CD8-positive, alpha-beta memory T cell (primary cell): ENCODE measurements around the gene MPHOSPH9. TPM values are rescaled to one million over a fixed set of nuclear protein-coding genes. Genes with fewer than 3 reads are reported as not detected.

ENCODE experiments used
- CTCF ChIA-PET: fragments of 350-600 bp; sonication (Branson Sonifier 250); formaldehyde crosslinking; loops from one replicate; lab custom pipeline; 2021; ENCODE audit warnings: antibody characterized with exemption; lab: Charles Lee
- POLR2A ChIA-PET: fragments of 350-600 bp; sonication (Branson Sonifier 250); formaldehyde crosslinking; loops from one replicate; lab custom pipeline; 2021; ENCODE audit warnings: antibody characterized with exemption; lab: Charles Lee
- DNase-seq, 5 donors: peaks; one replicate each; pipeline versions ENCODE4 v3.0.0 to v3.0.0-alpha.2; 2020 to 2022; ENCODE audit warnings: mixed read lengths in 1 of 5
- H3K27ac ChIP-seq: one replicate; pipeline ENCODE4 v1.7.0; 2013; ENCODE audit warnings: low read depth, mild to moderate bottlenecking, low read length, moderate library complexity
- H3K27me3 ChIP-seq: 2 replicates; pipeline ENCODE4 v1.7.0; 2013; ENCODE audit warnings: low read length, mild to moderate bottlenecking; ENCODE audit not compliant: insufficient read depth, poor library complexity, severe bottlenecking
- H3K36me3 ChIP-seq: 2 replicates; pipeline ENCODE4 v1.7.0; 2013; ENCODE audit warnings: mild to moderate bottlenecking, low read length, moderate library complexity; ENCODE audit not compliant: insufficient read depth
- H3K4me1 ChIP-seq: 2 replicates; pipeline ENCODE4 v1.7.0; 2013; ENCODE audit warnings: mild to moderate bottlenecking, low read length, moderate library complexity; ENCODE audit not compliant: insufficient read depth
- H3K4me3 ChIP-seq: 2 replicates; pipeline ENCODE4 v1.7.0; 2013; ENCODE audit warnings: mild to moderate bottlenecking, low read length
- H3K9me3 ChIP-seq: 2 replicates; pipeline ENCODE4 v1.7.0; 2013; ENCODE audit warnings: mild to moderate bottlenecking, low read length
- H3K27ac Mint-ChIP-seq, 8 donors: one replicate each; pipeline ENCODE4 v1.8.0; 2020 to 2021; ENCODE audit warnings: mixed read lengths in 8 of 8, mild to moderate bottlenecking in 6 of 8, inconsistent platforms in 3 of 8, moderate library complexity in 3 of 8
- H3K27me3 Mint-ChIP-seq, 2 donors: one replicate each; pipeline ENCODE4 v1.8.0; 2020 to 2021; ENCODE audit warnings: mixed read lengths in 2 of 2, mild to moderate bottlenecking in 1 of 2, moderate library complexity in 1 of 2
- H3K36me3 Mint-ChIP-seq, 3 donors: one replicate each; pipeline ENCODE4 v1.8.0; 2020 to 2021; ENCODE audit warnings: mixed read lengths in 3 of 3, inconsistent platforms in 1 of 3, mild to moderate bottlenecking in 1 of 3
- H3K4me1 Mint-ChIP-seq, 3 donors: one replicate each; pipeline ENCODE4 v1.8.0; 2020 to 2021; ENCODE audit warnings: mixed read lengths in 3 of 3, inconsistent platforms in 1 of 3, mild to moderate bottlenecking in 1 of 3
- H3K4me3 Mint-ChIP-seq, 7 donors: one replicate each; pipeline ENCODE4 v1.8.0; 2020 to 2021; ENCODE audit warnings: mixed read lengths in 7 of 7, mild to moderate bottlenecking in 6 of 7, moderate library complexity in 4 of 7, inconsistent platforms in 2 of 7
- H3K9me3 Mint-ChIP-seq, 5 donors: one replicate each; pipeline ENCODE4 v1.8.0; 2020 to 2022; ENCODE audit warnings: mixed read lengths in 5 of 5, mild to moderate bottlenecking in 3 of 5, moderate library complexity in 2 of 5, inconsistent platforms in 1 of 5
- polyA plus RNA-seq: library from polyadenylated mRNA; unstranded; fragments of 300-500 nt; fragmentation: Illumina TruSeq; gene quantifications from one replicate; pipeline ENCODE4 v1.2.3, GENCODE V29; 2021
- total RNA-seq, 2 experiments: library from RNA; stranded (reverse); gene quantifications; one replicate each; pipeline ENCODE4 v1.2.3, GENCODE V29; 2021

MPHOSPH9 gene
- total and polyA plus RNA-seq, 3 experiments from 2014 or later: 31.0 to 74.8 (median 67.3) TPM

DNA sequence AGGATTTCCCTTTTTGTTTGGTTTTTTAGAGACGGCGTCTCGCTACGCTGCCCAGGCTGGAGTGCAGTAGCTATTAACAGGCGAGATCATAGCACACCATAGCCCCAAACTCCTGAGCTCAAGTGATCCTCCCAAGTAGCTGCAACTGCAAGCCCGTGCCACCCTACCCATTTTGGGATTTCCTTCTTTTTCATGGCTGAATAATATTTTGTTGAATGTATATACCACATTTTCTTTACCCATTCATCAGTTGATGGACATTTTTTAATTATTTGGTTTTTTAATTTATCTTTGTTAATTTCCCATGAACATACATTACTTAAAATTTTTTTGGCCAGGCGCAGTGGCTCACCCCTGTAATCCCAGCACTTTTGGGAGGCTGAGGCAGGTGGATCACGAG, 97.3 kb downstream of the MPHOSPH9 start:
- ChIA-PET POLR2A (no interaction called here), CTCF (interaction anchor here (1.0 to 1.8 kb wide), 2 partner anchors 8 to 29 kb away, joined by 3 read pairs; no protein-coding TSS in a partner anchor)
- Mint-ChIP-seq H3K4me1 (peaks cover 17 to 24% (median 20%) of the 10 kb centered on the region in 3 donors), H3K9me3 (no peaks in the 10 kb centered on the region), H3K36me3 (peaks cover 0 to 2% (median 0%) of the 10 kb centered on the region in 3 donors), H3K4me3 (no peak overlapping the region), H3K27me3 (no peaks in the 10 kb centered on the region), H3K27ac (peak overlapping the region in 2 of 8 donors; percentile 6 to 7)
- no peaks in the 10 kb centered on the region for H3K36me3 ChIP-seq
- no peak overlapping the region for H3K27ac ChIP-seq
- no peaks in the 10 kb centered on the region for H3K9me3 ChIP-seq
- H3K4me3 ChIP-seq: no peak overlapping the region
- H3K27me3 ChIP-seq: no peaks in the 10 kb centered on the region
- DNase-seq: no peak
- peaks cover 25% of the 10 kb centered on the region for H3K4me1 ChIP-seq

GRCh38 chr12:123134826-123135225, 98.1 kb downstream of the MPHOSPH9 start:
- DNase-seq: no peak
- no peaks in the 10 kb centered on the region for H3K27me3 ChIP-seq
- no peak overlapping the region for H3K27ac ChIP-seq
- Mint-ChIP-seq H3K36me3 (peaks cover 0 to 2% (median 0%) of the 10 kb centered on the region in 3 donors), H3K4me3 (no peak overlapping the region), H3K27ac (peak overlapping the region in 1 of 8 donors; percentile 66), H3K9me3 (no peaks in the 10 kb centered on the region), H3K4me1 (peaks cover 17 to 24% (median 19%) of the 10 kb centered on the region in 3 donors), H3K27me3 (no peaks in the 10 kb centered on the region)
- no peaks in the 10 kb centered on the region for H3K9me3 ChIP-seq
- ChIA-PET POLR2A (interaction anchor here (0.5 to 0.6 kb wide), 2 partner anchors 9 to 118 kb away, joined by 3 to 5 read pairs; no protein-coding TSS in a partner anchor), CTCF (interaction anchor here (1.0 to 1.8 kb wide), 2 partner anchors 9 to 28 kb away, joined by 3 read pairs; no protein-coding TSS in a partner anchor)
- H3K4me3 ChIP-seq: no peak overlapping the region
- H3K4me1 ChIP-seq: peaks cover 22% of the 10 kb centered on the region
- no peaks in the 10 kb centered on the region for H3K36me3 ChIP-seq

GRCh38 chr12:123134271-123134671, 98.7 kb downstream of the MPHOSPH9 start:
- Histone ChIP-seq H3K4me1 (peaks cover 18% of the 10 kb centered on the region), H3K27ac (no peak overlapping the region), H3K36me3 (no peaks in the 10 kb centered on the region), H3K4me3 (no peak overlapping the region), H3K9me3 (no peaks in the 10 kb centered on the region), H3K27me3 (no peaks in the 10 kb centered on the region)
- no peak for DNase-seq
- H3K27me3 Mint-ChIP-seq: no peaks in the 10 kb centered on the region
- H3K36me3 Mint-ChIP-seq: peaks cover 0 to 2% (median 0%) of the 10 kb centered on the region in 3 donors
- H3K27ac Mint-ChIP-seq: peak overlapping the region in 2 of 8 donors; percentile 27 to 57
- H3K4me3 Mint-ChIP-seq: no peak overlapping the region
- H3K9me3 Mint-ChIP-seq: no peaks in the 10 kb centered on the region
- peaks cover 17 to 24% (median 17%) of the 10 kb centered on the region in 3 donors for H3K4me1 Mint-ChIP-seq
- ChIA-PET POLR2A (no interaction called here), CTCF (interaction anchor here (1.8 kb wide), 1 partner anchor 9 kb away, joined by 3 read pairs; no protein-coding TSS in a partner anchor)

DNA sequence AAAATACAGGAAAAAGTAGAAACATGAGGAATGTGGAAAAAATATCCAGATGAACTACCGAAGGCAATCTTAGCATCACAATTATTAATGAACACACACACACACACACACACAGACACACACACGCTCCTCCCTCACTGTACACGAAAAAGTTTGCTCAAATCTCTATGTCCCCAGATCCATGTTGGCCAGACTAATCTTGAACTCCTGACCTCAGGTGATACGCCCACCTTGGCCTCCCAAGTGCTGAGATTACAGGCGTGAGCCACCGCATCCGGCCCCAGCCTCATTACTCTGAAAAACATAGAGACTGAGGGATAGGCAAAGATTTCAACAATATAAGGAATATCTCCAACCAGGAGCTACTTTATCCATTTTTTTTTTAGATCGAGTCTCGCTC, 99.2 kb downstream of the MPHOSPH9 start:
- H3K27ac ChIP-seq: no peak overlapping the region
- Mint-ChIP-seq H3K36me3 (peaks cover 0 to 2% (median 0%) of the 10 kb centered on the region in 3 donors), H3K27ac (peak overlapping the region in 2 of 8 donors; percentile 61 to 64), H3K4me3 (no peak overlapping the region), H3K27me3 (no peaks in the 10 kb centered on the region), H3K9me3 (no peaks in the 10 kb centered on the region), H3K4me1 (peaks cover 17 to 24% (median 17%) of the 10 kb centered on the region in 3 donors)
- DNase-seq: no peak
- H3K4me1 ChIP-seq: peaks cover 18% of the 10 kb centered on the region
- H3K9me3 ChIP-seq: no peaks in the 10 kb centered on the region
- H3K36me3 ChIP-seq: no peaks in the 10 kb centered on the region
- CTCF ChIA-PET: interaction anchor here (1.8 kb wide), 1 partner anchor 10 kb away, joined by 3 read pairs; no protein-coding TSS in a partner anchor
- POLR2A ChIA-PET: no interaction called here
- no peaks in the 10 kb centered on the region for H3K27me3 ChIP-seq
- H3K4me3 ChIP-seq: no peak overlapping the region

- H3K9me3 Mint-ChIP-seq: no peaks in the 10 kb centered on the region
- peaks cover 0 to 2% (median 0%) of the 10 kb centered on the region in 3 donors for H3K36me3 Mint-ChIP-seq
- peak overlapping the region in 1 of 8 donors; percentile 45 for H3K27ac Mint-ChIP-seq
- Histone ChIP-seq H3K9me3 (no peaks in the 10 kb centered on the region), H3K4me3 (no peak overlapping the region), H3K4me1 (peaks cover 18% of the 10 kb centered on the region), H3K27me3 (no peaks in the 10 kb centered on the region), H3K36me3 (no peaks in the 10 kb centered on the region), H3K27ac (no peak overlapping the region)
- no peaks in the 10 kb centered on the region for H3K27me3 Mint-ChIP-seq
- ChIA-PET CTCF (no interaction called here), POLR2A (no interaction called here)
- DNase-seq: no peak
- no peak overlapping the region for H3K4me3 Mint-ChIP-seq
- peaks cover 17 to 24% (median 17%) of the 10 kb centered on the region in 3 donors for H3K4me1 Mint-ChIP-seq
Observed at GRCh38 chr12:123132951-123133619, 99.9 kb downstream of the MPHOSPH9 start.

GRCh38 chr12:123131879-123132402, 101.0 kb downstream of the MPHOSPH9 start:
- no peaks in the 10 kb centered on the region for H3K36me3 ChIP-seq
- H3K27ac ChIP-seq: no peak overlapping the region
- peaks cover 18% of the 10 kb centered on the region for H3K4me1 ChIP-seq
- Mint-ChIP-seq H3K4me1 (peaks cover 17 to 24% (median 17%) of the 10 kb centered on the region in 3 donors), H3K27ac (peak overlapping the region; percentile 9 to 87 (median 60)), H3K9me3 (no peaks in the 10 kb centered on the region), H3K4me3 (peak overlapping the region in 4 of 7 donors; percentile 15 to 68 (median 54)), H3K27me3 (no peaks in the 10 kb centered on the region), H3K36me3 (no peaks in the 10 kb centered on the region)
- ChIA-PET POLR2A (no interaction called here), CTCF (interaction anchor here (1.3 kb wide), 1 partner anchor 24 kb away, joined by 3 read pairs; no protein-coding TSS in a partner anchor)
- no peaks in the 10 kb centered on the region for H3K9me3 ChIP-seq
- DNase-seq: peak in 2 of 5 donors; percentile 32 to 73
- H3K4me3 ChIP-seq: peak overlapping the region; percentile 32
- H3K27me3 ChIP-seq: no peaks in the 10 kb centered on the region

- peak overlapping the region in 2 of 7 donors; percentile 52 to 68 for H3K4me3 Mint-ChIP-seq
- H3K4me3 ChIP-seq: peak overlapping the region; percentile 32
- no peaks in the 10 kb centered on the region for H3K36me3 ChIP-seq
- DNase-seq: no peak
- no peaks in the 10 kb centered on the region for H3K27me3 ChIP-seq
- H3K9me3 Mint-ChIP-seq: no peaks in the 10 kb centered on the region
- H3K27ac Mint-ChIP-seq: peak overlapping the region in 7 of 8 donors; percentile 9 to 87 (median 54)
- CTCF ChIA-PET: interaction anchor here (1.3 kb wide), 1 partner anchor 24 kb away, joined by 3 read pairs; no protein-coding TSS in a partner anchor
- H3K9me3 ChIP-seq: no peaks in the 10 kb centered on the region
- POLR2A ChIA-PET: no interaction called here
- H3K4me1 ChIP-seq: peaks cover 21% of the 10 kb centered on the region
- H3K36me3 Mint-ChIP-seq: no peaks in the 10 kb centered on the region
- H3K27me3 Mint-ChIP-seq: no peaks in the 10 kb centered on the region
- peaks cover 17 to 24% (median 17%) of the 10 kb centered on the region in 3 donors for H3K4me1 Mint-ChIP-seq
- no peak overlapping the region for H3K27ac ChIP-seq
Observed at GRCh38 chr12:123131291-123131832, 101.6 kb downstream of the MPHOSPH9 start.
